Common myeloid progenitor, CD34-positive (primary cell): ENCODE measurements around the gene WFDC12.

Experiments
- CTCF ChIA-PET: fragments of 350-600 bp; sonication (Branson Sonifier 250); formaldehyde crosslinking; loops from one replicate; lab custom pipeline; 2021; ENCODE audit warnings: antibody characterized with exemption; lab: Charles Lee
- POLR2A ChIA-PET: fragments of 350-600 bp; sonication (Branson Sonifier 250); formaldehyde crosslinking; loops from one replicate; lab custom pipeline; 2021; ENCODE audit warnings: antibody characterized with exemption; lab: Charles Lee
- DNase-seq, 3 donors: peaks; one replicate each; pipeline versions ENCODE4 v3.0.0 to v3.0.0-alpha.2; 2013
- H3K27ac ChIP-seq, 2 experiments: 1 replicate in 1 of 2; 2 replicates in 1 of 2; pipeline ENCODE4 v1.7.0; 2013; ENCODE audit warnings: inconsistent platforms in 2 of 2, low read length in 2 of 2, mild to moderate bottlenecking in 2 of 2, low read depth in 1 of 2, moderate library complexity in 1 of 2; ENCODE audit not compliant: severe bottlenecking in 2 of 2, insufficient read depth in 1 of 2, poor library complexity in 1 of 2
- H3K27me3 ChIP-seq, 5 experiments: replicated peaks in 2 of 5; 1 replicate in 3 of 5; 2 replicates in 2 of 5; pipeline versions ENCODE4 v1.6.1 to v1.7.0; 2013; ENCODE audit warnings: low read length in 4 of 5, mild to moderate bottlenecking in 2 of 5, moderate library complexity in 2 of 5, inconsistent platforms in 1 of 5; ENCODE audit not compliant: insufficient read depth in 5 of 5, control insufficient read depth in 4 of 5
- H3K36me3 ChIP-seq, 4 experiments: 1 replicate in 2 of 4; 2 replicates in 2 of 4; pipeline versions ENCODE4 v1.6.1 to v1.7.0; 2013; ENCODE audit warnings: low read length in 3 of 4, control low read depth in 1 of 4, mild to moderate bottlenecking in 1 of 4; ENCODE audit not compliant: control insufficient read depth in 4 of 4, insufficient read depth in 4 of 4
- H3K4me1 ChIP-seq, 4 experiments: 1 replicate in 3 of 4; 2 replicates in 1 of 4; pipeline versions ENCODE4 v1.6.1 to v1.7.1; 2013; ENCODE audit warnings: low read length in 3 of 4, mild to moderate bottlenecking in 3 of 4, control low read depth in 1 of 4, inconsistent platforms in 1 of 4, moderate library complexity in 1 of 4; ENCODE audit not compliant: control insufficient read depth in 4 of 4, insufficient read depth in 4 of 4; ENCODE audit errors: control extremely low read depth in 1 of 4
- H3K4me3 ChIP-seq, 7 experiments: 1 replicate in 4 of 7; 2 replicates in 3 of 7; pipeline versions ENCODE4 v1.5.1 to v1.7.0; 2013; ENCODE audit warnings: mild to moderate bottlenecking in 7 of 7, low read length in 6 of 7, moderate library complexity in 6 of 7, inconsistent platforms in 2 of 7, low read depth in 2 of 7, control low read depth in 1 of 7; ENCODE audit not compliant: insufficient read depth in 4 of 7, control insufficient read depth in 1 of 7; ENCODE audit errors: extremely low read depth in 1 of 7
- H3K9me3 ChIP-seq, 5 experiments: 1 replicate in 4 of 5; 2 replicates in 1 of 5; pipeline versions ENCODE4 v1.6.1 to v1.7.1; 2013; ENCODE audit warnings: low read length in 4 of 5, mild to moderate bottlenecking in 2 of 5, inconsistent platforms in 1 of 5, low read depth in 1 of 5, moderate library complexity in 1 of 5; ENCODE audit not compliant: control insufficient read depth in 4 of 5, insufficient read depth in 2 of 5; ENCODE audit errors: control extremely low read depth in 1 of 5
- WGBS: methylation state at CpG from one replicate; pipeline ENCODE4 v1.1.5; 2013; ENCODE audit not compliant: insufficient coverage; 5-methylcytosine and 5-hydroxymethylcytosine counted together

The WFDC12 gene

DNA sequence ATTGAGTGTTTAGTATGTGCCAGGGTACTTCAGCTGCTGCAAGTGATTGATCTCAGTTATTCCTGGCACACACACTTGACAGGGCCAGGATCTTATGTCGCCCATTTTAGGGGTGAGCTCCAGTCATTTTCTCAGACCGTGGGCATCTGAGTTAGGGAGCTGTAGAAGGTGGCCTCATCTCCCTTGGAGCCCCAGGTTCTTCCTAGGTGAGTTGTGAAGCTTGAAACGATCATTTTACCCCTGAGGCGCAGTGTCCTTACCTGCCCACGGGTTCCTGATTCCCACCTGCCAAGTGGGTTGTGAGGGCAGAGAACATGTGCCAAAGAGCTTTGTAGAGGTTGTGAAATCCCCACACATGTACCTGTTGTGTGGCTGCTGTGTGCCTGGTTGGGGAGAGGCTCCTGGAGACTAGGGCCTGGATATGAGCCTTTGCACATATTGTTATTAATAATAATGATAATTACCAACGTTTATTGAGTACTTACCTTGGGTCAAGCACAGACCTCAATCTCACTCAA is 22.9 kb downstream of the WFDC12 start:
- Histone ChIP-seq H3K9me3 (peaks cover 0 to 2% (median 0%) of the 10 kb centered on the region in 5 experiments), H3K4me3 (no peak overlapping the region), H3K36me3 (no peaks in the 10 kb centered on the region), H3K4me1 (peaks cover 0 to 21% (median 12%) of the 10 kb centered on the region in 4 experiments), H3K27ac (no peak overlapping the region), H3K27me3 (peaks cover 17 to 70% (median 52%) of the 10 kb centered on the region in 5 experiments)
- POLR2A ChIA-PET = no interaction called here
- no peak for DNase-seq
- WGBS = 93% methylated on average over 5 of the region's 6 CpGs
- CTCF ChIA-PET = interaction anchor here (0.6 to 2.5 kb wide), 4 partner anchors 10 to 412 kb away, joined by 3 to 9 read pairs (median 4); no protein-coding TSS in a partner anchor

DNA sequence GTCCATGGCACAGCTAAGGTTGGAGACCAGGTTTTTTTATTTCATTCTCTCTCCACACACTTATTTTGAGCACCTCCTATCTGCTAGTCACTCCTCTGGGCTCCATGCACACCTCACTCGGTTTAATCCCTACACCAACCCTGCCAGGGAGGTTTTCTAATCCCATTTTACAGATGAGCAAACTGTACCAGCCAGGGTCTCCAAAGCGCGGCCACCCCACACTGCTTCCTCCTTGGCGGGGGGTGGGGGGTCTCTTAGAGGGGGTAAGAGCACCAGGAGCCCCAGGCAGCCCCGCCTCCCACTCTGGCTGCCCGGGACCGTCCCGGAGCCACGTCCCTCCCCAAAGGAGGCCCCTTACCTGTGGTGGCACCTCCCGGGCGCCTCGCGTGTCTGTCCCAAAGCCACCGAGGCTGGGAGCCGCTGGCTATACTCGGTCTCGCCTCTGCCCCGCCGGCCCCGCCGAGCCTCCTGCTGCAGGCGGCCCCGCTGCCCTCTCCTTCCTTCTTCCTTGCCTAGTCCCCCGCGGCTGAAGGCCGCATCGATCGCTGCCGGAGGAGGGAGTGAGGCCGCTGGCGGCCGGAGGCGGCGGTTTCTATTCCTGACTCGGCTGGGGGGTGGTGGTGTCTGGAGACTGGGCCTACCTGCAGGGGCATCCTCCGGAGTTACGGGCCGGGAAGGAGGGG is 23.6 kb downstream of the WFDC12 start, which contains the start of gene KCNS1:
Gene KCNS1 (minus strand): TSS at position 565 of the 683 bp plus-strand sequence. CDS start 1,891 bp downstream, outside the sequence.
- CTCF ChIA-PET = interaction anchor here (0.6 to 15.5 kb wide), 6 partner anchors 11 to 411 kb away, joined by 3 to 199 read pairs (median 8); no protein-coding TSS in a partner anchor
- peaks cover 17 to 68% (median 47%) of the 10 kb centered on the region in 5 experiments for H3K27me3 ChIP-seq
- WGBS = 5% methylated on average over 28 of the region's 38 CpGs
- POLR2A ChIA-PET = no interaction called here
- DNase-seq = peak in 1 of 3 donors; percentile 44
- H3K4me1 ChIP-seq = peaks cover 0 to 21% (median 12%) of the 10 kb centered on the region in 4 experiments
- no peak within 1 kb of the TSS for H3K27ac ChIP-seq
- H3K4me3 ChIP-seq = peak within 1 kb of the TSS in 2 of 7 experiments; percentile 26 to 50
- H3K36me3 ChIP-seq = no peaks in the 10 kb centered on the region
- peaks cover 0 to 2% (median 0%) of the 10 kb centered on the region in 5 experiments for H3K9me3 ChIP-seq

DNA sequence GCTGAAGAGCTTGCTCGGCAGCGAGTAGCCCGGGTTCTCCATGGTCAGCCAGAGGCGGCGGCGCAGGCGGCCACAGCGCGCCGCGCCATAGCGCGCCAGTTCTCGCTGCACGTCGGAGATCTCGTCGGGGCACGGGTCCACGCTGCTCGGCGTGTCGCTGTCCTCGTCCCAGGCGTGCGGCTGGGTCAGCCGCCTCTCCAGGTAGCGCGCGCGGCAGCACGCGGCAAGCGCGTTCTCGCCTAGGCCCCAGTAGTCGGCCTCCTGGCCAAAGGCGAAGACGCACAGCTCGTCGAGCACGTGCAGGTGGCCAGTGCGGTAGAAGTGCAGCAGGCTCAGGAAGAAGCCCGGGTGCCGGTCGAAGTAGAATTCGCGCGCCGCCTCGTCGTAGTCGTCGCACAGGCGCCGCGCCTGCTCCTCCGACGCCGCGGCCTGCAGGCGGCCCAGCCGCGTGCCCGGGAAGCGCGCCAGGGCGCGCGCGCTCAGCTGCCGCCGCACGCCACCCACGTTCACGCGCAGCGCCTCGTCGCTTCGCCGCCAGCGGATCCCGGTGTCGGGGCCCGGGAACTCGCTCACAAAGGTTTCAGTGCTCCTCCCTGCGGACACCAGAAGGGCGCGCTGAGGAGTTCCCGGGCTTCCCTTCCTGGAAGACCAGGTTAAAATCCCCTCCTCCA is 26.0 kb downstream of the WFDC12 start:
- H3K4me1 ChIP-seq = peaks cover 0 to 21% (median 12%) of the 10 kb centered on the region in 4 experiments
- ChIA-PET CTCF (interaction anchor here (1.1 to 15.5 kb wide), 13 partner anchors 8 to 673 kb away, joined by 3 to 199 read pairs (median 15); no protein-coding TSS in a partner anchor), POLR2A (no interaction called here)
- H3K27ac ChIP-seq = no peak overlapping the region
- WGBS = 11% methylated on average over 86 of the region's 91 CpGs
- H3K9me3 ChIP-seq = peaks cover 0 to 2% (median 0%) of the 10 kb centered on the region in 5 experiments
- H3K4me3 ChIP-seq = peak overlapping the region in 5 of 7 experiments; percentile 23 to 61 (median 50)
- H3K36me3 ChIP-seq = no peaks in the 10 kb centered on the region
- peak; percentile 20 to 65 (median 54) for DNase-seq
- H3K27me3 ChIP-seq = peaks cover 17 to 60% (median 45%) of the 10 kb centered on the region in 5 experiments

DNA sequence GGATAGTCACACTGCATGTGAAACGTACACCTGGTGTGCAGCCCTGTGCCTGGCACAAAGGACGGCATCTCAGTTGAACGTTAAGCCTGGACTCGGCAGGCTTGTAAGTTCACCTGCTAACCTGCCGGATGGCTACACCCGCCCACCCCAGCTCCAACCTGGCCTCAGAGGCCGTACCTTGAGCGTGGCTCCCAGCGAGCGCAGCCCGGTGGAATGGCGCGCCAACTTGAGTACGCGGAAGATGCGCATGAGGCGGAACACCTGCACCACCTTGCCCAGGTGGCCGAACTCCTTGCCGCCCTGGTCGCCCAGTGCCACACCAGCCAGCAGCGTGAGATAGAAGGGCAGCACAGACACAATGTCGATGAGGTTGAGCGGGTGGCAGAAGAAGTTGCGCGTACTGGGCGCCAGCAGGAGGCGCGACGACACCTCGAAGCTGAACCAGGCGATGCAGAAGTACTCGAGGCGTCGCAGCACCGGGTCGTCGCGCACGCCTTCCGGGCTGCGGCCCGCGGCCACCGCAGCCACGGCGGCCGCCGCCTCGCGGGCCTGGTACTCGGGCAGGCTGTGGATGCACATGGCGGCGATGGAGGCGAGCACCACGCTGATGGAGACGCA is 26.7 kb downstream of the WFDC12 start:
- Histone ChIP-seq H3K36me3 (no peaks in the 10 kb centered on the region), H3K9me3 (peaks cover 0 to 2% (median 0%) of the 10 kb centered on the region in 5 experiments), H3K4me3 (peak overlapping the region in 5 of 7 experiments; percentile 23 to 61 (median 50)), H3K27ac (no peak overlapping the region), H3K4me1 (peaks cover 0 to 21% (median 11%) of the 10 kb centered on the region in 4 experiments), H3K27me3 (peaks cover 17 to 60% (median 45%) of the 10 kb centered on the region in 5 experiments)
- POLR2A ChIA-PET = no interaction called here
- CTCF ChIA-PET = interaction anchor here (1.1 to 15.5 kb wide), 20 partner anchors 8 to 673 kb away, joined by 3 to 199 read pairs (median 10); no protein-coding TSS in a partner anchor
- peak; percentile 83 to 92 (median 92) for DNase-seq
- 25% methylated on average over 56 of the region's 56 CpGs for WGBS

DNA sequence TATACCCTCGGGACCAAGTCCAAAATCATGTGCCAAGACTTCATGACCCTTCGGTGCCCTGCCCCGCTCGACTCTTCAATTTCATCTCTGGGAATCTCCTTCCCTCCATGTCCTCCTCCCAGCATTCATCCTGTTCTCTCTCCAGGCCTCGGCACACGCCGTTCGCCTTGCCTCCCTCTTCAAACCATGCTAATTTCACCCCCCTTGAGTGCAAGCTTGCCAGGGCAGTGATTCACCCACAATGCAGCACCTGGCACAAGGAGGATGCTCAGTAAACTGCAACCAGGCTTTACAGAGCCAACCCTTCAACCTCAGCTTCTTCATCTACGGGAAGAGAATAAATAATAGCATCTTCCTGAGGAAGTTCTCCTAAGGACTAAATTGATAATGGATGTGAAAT is 27.5 kb downstream of the WFDC12 start:
- peaks cover 17 to 58% (median 45%) of the 10 kb centered on the region in 5 experiments for H3K27me3 ChIP-seq
- no peak for DNase-seq
- ChIA-PET CTCF (interaction anchor here (0.8 to 15.5 kb wide), 24 partner anchors 9 to 222 kb away, joined by 3 to 199 read pairs (median 7); partner anchors contain the start of gene MATN4), POLR2A (no interaction called here)
- 91% methylated on average over 8 of the region's 9 CpGs for WGBS
- no peak overlapping the region for H3K4me3 ChIP-seq
- H3K27ac ChIP-seq = no peak overlapping the region
- H3K4me1 ChIP-seq = peaks cover 0 to 21% (median 11%) of the 10 kb centered on the region in 4 experiments
- H3K9me3 ChIP-seq = peaks cover 0 to 2% (median 0%) of the 10 kb centered on the region in 5 experiments
- H3K36me3 ChIP-seq = no peaks in the 10 kb centered on the region

DNA sequence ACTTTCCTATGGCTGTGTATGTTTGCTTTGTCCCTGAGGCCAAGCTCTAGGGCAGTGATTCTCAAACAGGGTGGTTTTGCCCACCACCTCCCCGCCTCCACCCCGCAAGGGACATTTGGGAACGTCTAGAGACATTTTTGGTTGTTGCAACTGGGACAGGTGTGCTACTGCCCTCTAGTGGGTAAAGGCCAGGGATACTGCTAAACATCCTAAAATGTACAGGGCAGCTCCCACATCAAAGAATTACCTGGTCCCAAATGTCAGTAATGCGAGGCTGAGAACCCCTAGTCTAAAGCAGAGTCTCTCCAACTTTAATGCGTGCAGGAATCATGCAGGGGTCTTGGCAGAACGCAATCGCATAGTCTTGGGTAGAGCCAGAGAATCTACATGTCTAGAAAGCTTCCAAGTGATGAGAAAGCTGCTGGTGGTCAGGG is 28.4 kb downstream of the WFDC12 start:
- Histone ChIP-seq H3K4me3 (no peak overlapping the region), H3K36me3 (no peaks in the 10 kb centered on the region), H3K4me1 (peaks cover 0 to 19% (median 10%) of the 10 kb centered on the region in 4 experiments), H3K27ac (no peak overlapping the region), H3K9me3 (peaks cover 0 to 2% (median 0%) of the 10 kb centered on the region in 5 experiments), H3K27me3 (peaks cover 14 to 49% (median 40%) of the 10 kb centered on the region in 5 experiments)
- ChIA-PET CTCF (interaction anchor here (0.8 to 15.5 kb wide), 31 partner anchors 10 to 224 kb away, joined by 3 to 199 read pairs (median 4); partner anchors contain the start of genes MATN4 and WFDC12), POLR2A (no interaction called here)
- DNase-seq = peak; percentile 63 to 79 (median 73)
- 11% methylated on average over 4 of the region's 7 CpGs for WGBS
